ENCODE results near the gene PCDHGB5.
"Not testable (repeated sequence)": the region's sequence is repeated elsewhere in the genome, so short reads cannot be mapped to it uniquely, and the experiment has no call there.

Gene PCDHGB5

GRCh38 chr5:141421489-141421855 is 23.7 kb downstream of the PCDHGB5 start:
- peaks cover 13% of the 10 kb centered on the region for H3K27me3 ChIP-seq (ENCODE audit: control insufficient read depth, insufficient read depth, low read length)
- peaks cover 46% of the 10 kb centered on the region for H3K9me3 ChIP-seq (ENCODE audit: control insufficient read depth, low read length)
- no peaks in the 10 kb centered on the region for H3K36me3 ChIP-seq (ENCODE audit: control insufficient read depth, insufficient read depth, low read length)
- no peak overlapping the region for H3K4me3 ChIP-seq (ENCODE audit: low read length)
- no peak overlapping the region for H3K9ac ChIP-seq (ENCODE audit: low read length)
- H3K4me1 ChIP-seq (ENCODE audit: control insufficient read depth, insufficient read depth, low read length), result no peaks in the 10 kb centered on the region

- no peak overlapping the region for H3K9ac ChIP-seq (ENCODE audit: low read length)
- H3K36me3 ChIP-seq (ENCODE audit: control insufficient read depth, insufficient read depth, low read length), result no peaks in the 10 kb centered on the region
- H3K4me3 ChIP-seq (ENCODE audit: low read length), result no peak overlapping the region
- H3K9me3 ChIP-seq (ENCODE audit: control insufficient read depth, low read length), result peaks cover 52% of the 10 kb centered on the region
- no peaks in the 10 kb centered on the region for H3K4me1 ChIP-seq (ENCODE audit: control insufficient read depth, insufficient read depth, low read length)
- H3K27me3 ChIP-seq (ENCODE audit: control insufficient read depth, insufficient read depth, low read length), result peaks cover 13% of the 10 kb centered on the region
Observed at GRCh38 chr5:141422742-141423291, 25.1 kb downstream of the PCDHGB5 start.

GRCh38 chr5:141427783-141428426 is 30.2 kb downstream of the PCDHGB5 start:
- no peak overlapping the region for H3K9ac ChIP-seq (ENCODE audit: low read length)
- H3K27me3 ChIP-seq (ENCODE audit: control insufficient read depth, insufficient read depth, low read length), result peaks cover 21% of the 10 kb centered on the region
- no peaks in the 10 kb centered on the region for H3K4me1 ChIP-seq (ENCODE audit: control insufficient read depth, insufficient read depth, low read length)
- H3K36me3 ChIP-seq (ENCODE audit: control insufficient read depth, insufficient read depth, low read length), result no peaks in the 10 kb centered on the region
- H3K9me3 ChIP-seq (ENCODE audit: control insufficient read depth, low read length), result peaks cover 38% of the 10 kb centered on the region
- H3K4me3 ChIP-seq (ENCODE audit: low read length), result peak overlapping the region; percentile 7

GRCh38 chr5:141430332-141431113 is 32.8 kb downstream of the PCDHGB5 start, which contains the start of gene PCDHGA12:
TSS of gene PCDHGA12 (plus strand) at chr5:141430507. CDS start at chr5:141430760, 253 bp downstream.
- Histone ChIP-seq H3K36me3 (ENCODE audit: control insufficient read depth, insufficient read depth, low read length) (no peaks in the 10 kb centered on the region), H3K4me3 (ENCODE audit: low read length) (peak within 1 kb of the TSS; percentile 38)

GRCh38 chr5:141431286-141431685 is 33.5 kb downstream of the PCDHGB5 start:
- H3K27me3 ChIP-seq (ENCODE audit: control insufficient read depth, insufficient read depth, low read length), result peaks cover 16% of the 10 kb centered on the region
- peak overlapping the region; percentile 38 for H3K4me3 ChIP-seq (ENCODE audit: low read length)
- H3K9ac ChIP-seq (ENCODE audit: low read length), result no peak overlapping the region
- H3K36me3 ChIP-seq (ENCODE audit: control insufficient read depth, insufficient read depth, low read length), result no peaks in the 10 kb centered on the region
- peaks cover 41% of the 10 kb centered on the region for H3K9me3 ChIP-seq (ENCODE audit: control insufficient read depth, low read length)
- H3K4me1 ChIP-seq (ENCODE audit: control insufficient read depth, insufficient read depth, low read length), result no peaks in the 10 kb centered on the region

More at GRCh38 chr5:141430332-141431113, 32.8 kb downstream of the PCDHGB5 start, which contains the start of gene PCDHGA12:
- peaks cover 16% of the 10 kb centered on the region for H3K27me3 ChIP-seq (ENCODE audit: control insufficient read depth, insufficient read depth, low read length)
- peaks cover 41% of the 10 kb centered on the region for H3K9me3 ChIP-seq (ENCODE audit: control insufficient read depth, low read length)
- no peak within 1 kb of the TSS for H3K9ac ChIP-seq (ENCODE audit: low read length)
- no peaks in the 10 kb centered on the region for H3K4me1 ChIP-seq (ENCODE audit: control insufficient read depth, insufficient read depth, low read length)

- H3K9ac ChIP-seq (ENCODE audit: low read length); H3K4me1 ChIP-seq (ENCODE audit: control insufficient read depth, insufficient read depth, low read length); H3K4me3 ChIP-seq (ENCODE audit: low read length); H3K36me3 ChIP-seq (ENCODE audit: control insufficient read depth, insufficient read depth, low read length): not testable (repeated sequence)
- Histone ChIP-seq H3K27me3 (ENCODE audit: control insufficient read depth, insufficient read depth, low read length) (peaks cover 16% of the 10 kb centered on the region), H3K9me3 (ENCODE audit: control insufficient read depth, low read length) (peaks cover 39% of the 10 kb centered on the region)
Observed at GRCh38 chr5:141432308-141432707, 34.6 kb downstream of the PCDHGB5 start.

GRCh38 chr5:141432726-141433125 is 35.0 kb downstream of the PCDHGB5 start:
- H3K9ac ChIP-seq (ENCODE audit: low read length); H3K36me3 ChIP-seq (ENCODE audit: control insufficient read depth, insufficient read depth, low read length); H3K4me3 ChIP-seq (ENCODE audit: low read length); H3K4me1 ChIP-seq (ENCODE audit: control insufficient read depth, insufficient read depth, low read length): not testable (repeated sequence)
- Histone ChIP-seq H3K27me3 (ENCODE audit: control insufficient read depth, insufficient read depth, low read length) (peaks cover 16% of the 10 kb centered on the region), H3K9me3 (ENCODE audit: control insufficient read depth, low read length) (peaks cover 35% of the 10 kb centered on the region)

- H3K27me3 ChIP-seq (ENCODE audit: control insufficient read depth, insufficient read depth, low read length), result peaks cover 16% of the 10 kb centered on the region
- peaks cover 23% of the 10 kb centered on the region for H3K9me3 ChIP-seq (ENCODE audit: control insufficient read depth, low read length)
- no peaks in the 10 kb centered on the region for H3K36me3 ChIP-seq (ENCODE audit: control insufficient read depth, insufficient read depth, low read length)
- no peak overlapping the region for H3K9ac ChIP-seq (ENCODE audit: low read length)
- H3K4me1 ChIP-seq (ENCODE audit: control insufficient read depth, insufficient read depth, low read length), result no peaks in the 10 kb centered on the region
- no peak overlapping the region for H3K4me3 ChIP-seq (ENCODE audit: low read length)
Observed at GRCh38 chr5:141434006-141434405, 36.3 kb downstream of the PCDHGB5 start.

- Histone ChIP-seq H3K36me3 (ENCODE audit: control insufficient read depth, insufficient read depth, low read length) (no peaks in the 10 kb centered on the region), H3K4me1 (ENCODE audit: control insufficient read depth, insufficient read depth, low read length) (no peaks in the 10 kb centered on the region), H3K4me3 (ENCODE audit: low read length) (no peak overlapping the region), H3K9me3 (ENCODE audit: control insufficient read depth, low read length) (peaks cover 20% of the 10 kb centered on the region), H3K27me3 (ENCODE audit: control insufficient read depth, insufficient read depth, low read length) (peaks cover 1% of the 10 kb centered on the region), H3K9ac (ENCODE audit: low read length) (no peak overlapping the region)
Observed at GRCh38 chr5:141437221-141437620, 39.5 kb downstream of the PCDHGB5 start.

- no peaks in the 10 kb centered on the region for H3K36me3 ChIP-seq (ENCODE audit: control insufficient read depth, insufficient read depth, low read length)
- H3K9me3 ChIP-seq (ENCODE audit: control insufficient read depth, low read length), result peaks cover 14% of the 10 kb centered on the region
- no peak overlapping the region for H3K4me3 ChIP-seq (ENCODE audit: low read length)
- H3K27me3 ChIP-seq (ENCODE audit: control insufficient read depth, insufficient read depth, low read length), result no peaks in the 10 kb centered on the region
- H3K9ac ChIP-seq (ENCODE audit: low read length), result no peak overlapping the region
- H3K4me1 ChIP-seq (ENCODE audit: control insufficient read depth, insufficient read depth, low read length), result no peaks in the 10 kb centered on the region
Observed at GRCh38 chr5:141439411-141440141, 41.8 kb downstream of the PCDHGB5 start.

GRCh38 chr5:141440341-141440740 is 42.6 kb downstream of the PCDHGB5 start:
- no peaks in the 10 kb centered on the region for H3K4me1 ChIP-seq (ENCODE audit: control insufficient read depth, insufficient read depth, low read length)
- no peaks in the 10 kb centered on the region for H3K27me3 ChIP-seq (ENCODE audit: control insufficient read depth, insufficient read depth, low read length)
- H3K4me3 ChIP-seq (ENCODE audit: low read length), result no peak overlapping the region
- no peak overlapping the region for H3K9ac ChIP-seq (ENCODE audit: low read length)
- no peaks in the 10 kb centered on the region for H3K36me3 ChIP-seq (ENCODE audit: control insufficient read depth, insufficient read depth, low read length)
- peaks cover 14% of the 10 kb centered on the region for H3K9me3 ChIP-seq (ENCODE audit: control insufficient read depth, low read length)
